Endometrial microvascular endothelial cells (primary cell): ENCODE data around the gene PTCD3. TPM values are rescaled to one million over a fixed set of nuclear protein-coding genes. Genes with fewer than 3 reads are reported as not detected.

Experiments
- in situ Hi-C: cut with HindIII; loops from 2 replicates; pipeline ENCODE4 v1.10.0; 2017; ENCODE audit warnings: low sequenced_read_pairs, low pct_unique_long_range_greater_than_20kb; ENCODE audit errors: inconsistent ontology term
- total RNA-seq: library from RNA; depleted of rRNA; stranded (reverse); fragments of >200 nt; gene quantifications from one replicate; pipeline ENCODE4 v1.2.3, GENCODE V29; 2015; ENCODE audit errors: inconsistent ontology term

The PTCD3 gene
- total RNA-seq = 54.7 TPM

- in situ Hi-C loops = no loop called here
Measured at GRCh38 chr2:86105969-86106945, at the start of gene PTCD3. PTCD3 (plus strand) TSS chr2:86106235; CDS start chr2:86106248, 13 bp downstream.

GRCh38 chr2:86056590-86057331 lies 49.3 kb upstream of the PTCD3 start:
- in situ Hi-C loops = no loop called here

DNA sequence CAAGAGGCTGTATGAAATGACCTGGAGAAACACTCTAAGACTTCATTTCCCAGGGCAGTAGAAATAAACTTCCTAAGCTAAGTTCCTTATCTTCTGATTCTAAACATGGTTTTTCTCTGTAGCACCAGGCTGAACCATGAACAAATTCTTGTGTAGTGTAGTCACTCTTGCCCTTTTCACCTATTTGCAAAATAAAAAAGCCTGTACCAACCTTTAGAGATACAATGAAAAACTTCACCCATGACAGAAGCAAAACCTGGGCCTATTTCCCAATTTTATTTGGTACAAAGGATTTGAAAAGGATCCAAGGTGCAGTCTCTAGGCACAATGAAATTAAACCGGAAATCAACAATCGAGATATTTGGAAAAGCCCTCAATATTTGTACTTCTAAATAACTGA lies 44.0 kb upstream of the PTCD3 start:
- in situ Hi-C loops = no loop called here

DNA sequence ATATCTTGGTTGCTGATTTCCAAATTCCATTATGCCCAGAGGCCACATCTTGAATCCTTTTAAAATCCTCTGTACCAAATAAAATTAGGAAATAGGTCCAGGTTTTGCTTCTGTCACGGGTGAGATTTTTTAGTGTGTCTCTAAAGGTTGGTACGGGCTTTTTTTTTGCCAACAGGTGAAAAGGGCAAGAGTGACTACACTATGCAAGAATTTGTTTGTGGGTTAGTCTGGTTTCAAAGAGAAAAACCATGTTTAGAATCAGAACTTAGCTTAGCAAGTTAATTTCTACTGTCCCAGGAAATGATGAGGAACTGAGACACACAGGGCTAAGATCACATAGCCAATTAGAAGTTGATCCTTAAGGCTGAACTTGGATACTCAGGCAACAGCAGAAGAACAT lies 42.0 kb upstream of the PTCD3 start:
- in situ Hi-C loops = no loop called here

DNA sequence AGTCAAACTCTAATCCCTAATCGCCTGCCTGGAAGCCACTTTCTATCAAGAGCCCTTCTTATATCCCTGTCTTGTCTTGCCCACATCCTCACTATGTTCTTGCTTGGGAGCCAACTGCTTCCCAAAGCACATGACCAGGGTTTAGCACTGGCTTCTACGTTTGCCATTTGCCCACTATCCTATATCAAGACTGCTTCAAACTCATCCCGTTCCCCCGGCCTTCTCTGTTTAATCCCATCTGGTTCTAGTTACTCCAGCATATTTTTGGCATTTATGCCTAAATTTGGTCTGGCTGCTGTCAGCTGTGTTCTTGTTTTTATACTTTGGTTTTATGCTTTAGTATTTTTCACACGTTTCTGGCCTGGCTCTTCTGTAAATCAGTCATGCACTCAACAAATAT lies 40.5 kb upstream of the PTCD3 start:
- in situ Hi-C loops = no loop called here

GRCh38 chr2:86066007-86066578 lies 39.9 kb upstream of the PTCD3 start:
- in situ Hi-C loops = no loop called here

GRCh38 chr2:86066915-86067314 lies 39.1 kb upstream of the PTCD3 start:
- in situ Hi-C loops = no loop called here

DNA sequence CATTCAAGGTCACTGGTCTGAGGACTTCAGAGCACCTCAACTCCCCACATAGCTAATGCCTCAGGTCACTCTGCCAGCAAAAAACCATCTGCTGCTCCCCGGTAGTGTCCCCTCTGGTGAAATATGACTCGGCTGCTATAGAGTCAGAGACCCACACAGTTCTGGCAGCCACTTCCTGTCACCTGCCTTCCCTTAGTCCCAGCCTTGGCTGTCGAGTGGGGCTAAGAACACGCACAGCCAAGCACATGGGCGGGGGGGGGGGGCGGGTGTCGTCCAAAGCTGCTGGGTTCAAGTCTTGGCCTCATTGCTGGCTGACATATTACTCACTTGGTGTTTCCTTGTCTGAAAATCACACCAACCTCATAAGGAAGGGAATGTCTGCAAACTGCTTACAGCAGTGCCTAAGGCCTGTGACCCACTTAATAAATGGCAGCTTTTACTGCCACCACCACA lies 37.9 kb upstream of the PTCD3 start:
- in situ Hi-C loops = no loop called here

DNA sequence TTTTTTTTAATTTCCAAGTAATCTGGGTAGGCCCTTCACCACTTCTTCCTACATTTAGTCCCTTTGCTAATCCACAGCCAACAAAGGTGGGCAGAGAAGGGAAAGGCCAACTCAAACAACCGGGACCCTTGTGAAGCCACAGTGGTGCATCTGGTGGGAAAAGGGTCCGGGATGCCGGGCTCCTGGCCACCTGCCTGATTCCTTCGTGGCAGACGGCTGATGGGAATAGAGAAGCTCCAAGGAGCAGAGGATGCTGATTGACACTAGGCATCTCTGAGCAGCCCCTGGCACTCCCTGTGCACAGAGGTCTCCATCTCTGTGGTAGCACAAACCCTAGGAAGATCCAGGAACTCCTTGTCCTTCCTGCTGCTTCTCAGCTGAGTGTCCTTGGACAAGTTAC lies 37.4 kb upstream of the PTCD3 start:
- in situ Hi-C loops = no loop called here

- in situ Hi-C loops = no loop called here
Measured at GRCh38 chr2:86069091-86069685, 36.8 kb upstream of the PTCD3 start.

GRCh38 chr2:86069783-86070339 lies 36.2 kb upstream of the PTCD3 start:
- in situ Hi-C loops = no loop called here

- in situ Hi-C loops = no loop called here
Measured at GRCh38 chr2:86070868-86071267, 35.2 kb upstream of the PTCD3 start.

- in situ Hi-C loops = no loop called here
Measured at GRCh38 chr2:86072271-86072858, 33.7 kb upstream of the PTCD3 start.

GRCh38 chr2:86073225-86073624 lies 32.8 kb upstream of the PTCD3 start:
- in situ Hi-C loops = no loop called here

- in situ Hi-C loops = no loop called here
Measured at GRCh38 chr2:86074256-86074655, 31.8 kb upstream of the PTCD3 start.

- in situ Hi-C loops = no loop called here
Measured at GRCh38 chr2:86074811-86075210, 31.2 kb upstream of the PTCD3 start.

DNA sequence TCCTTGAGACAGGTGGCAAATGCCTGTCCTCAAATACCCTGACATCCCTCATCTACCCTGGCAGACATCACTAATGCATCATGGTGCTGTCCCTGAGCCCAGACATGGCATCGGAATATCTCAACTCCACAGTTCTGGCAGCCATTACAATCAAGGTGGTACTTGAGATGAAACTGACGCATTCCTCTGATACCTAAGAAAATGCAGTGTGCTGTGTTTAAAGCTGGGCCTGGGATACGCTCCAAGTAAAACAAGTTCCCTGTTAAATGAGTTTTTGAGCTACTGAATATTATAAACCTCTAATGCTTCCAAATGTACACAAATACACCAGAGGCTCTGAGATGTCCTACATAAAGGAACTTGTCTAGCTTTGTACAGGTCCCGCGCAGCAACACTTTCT lies 30.1 kb upstream of the PTCD3 start:
- in situ Hi-C loops = no loop called here

DNA sequence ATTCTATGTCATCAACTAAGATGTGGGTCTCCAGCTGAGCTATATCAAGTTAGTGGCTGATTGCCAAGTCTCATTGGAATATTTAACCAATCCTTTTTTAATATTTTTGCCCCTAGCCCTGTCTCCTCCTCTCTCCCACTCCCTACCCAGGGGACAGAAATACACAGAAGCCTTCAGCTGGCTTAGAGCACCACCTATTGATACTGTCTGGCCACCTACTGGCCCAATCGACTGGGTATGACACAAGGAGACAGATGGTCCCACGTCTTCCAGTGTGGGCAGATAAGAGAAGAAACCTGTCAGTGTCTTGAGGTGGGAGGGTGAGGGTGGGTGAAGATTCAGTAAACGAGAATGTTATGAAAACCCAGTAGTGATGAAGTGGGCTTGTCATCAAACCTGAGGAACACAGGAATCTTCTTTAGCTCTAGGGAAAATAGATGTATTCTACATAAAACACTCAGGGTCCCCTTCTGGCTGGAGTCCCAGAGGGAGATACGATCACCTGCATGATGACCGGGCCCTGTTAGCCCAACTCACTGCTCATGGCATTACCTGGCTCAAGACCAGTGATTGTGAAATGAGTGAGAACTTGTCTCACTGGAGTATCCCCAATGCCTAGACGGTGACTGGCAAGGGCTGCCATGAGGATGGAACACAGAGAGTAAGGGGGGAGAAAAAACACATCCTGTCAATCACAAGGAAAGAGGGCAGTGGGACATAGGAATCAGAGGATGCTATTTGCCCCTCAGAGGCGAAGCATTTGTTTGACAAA lies 27.1 kb upstream of the PTCD3 start:
- in situ Hi-C loops = no loop called here
